Right ventricle myocardium inferior (tissue), 1 donor: ENCODE data around the gene LY6G5C. TPM values are rescaled to one million over a fixed set of nuclear protein-coding genes. Genes with fewer than 3 reads are reported as not detected.
"Not testable (repeated sequence)": the region's sequence is repeated elsewhere in the genome, so short reads cannot be mapped to it uniquely, and the experiment has no call there.

ENCODE experiments used
- ATAC-seq: fragments of 200-7000 bp; cut with Tn5 transposase; one replicate; pipeline ENCODE4 v1.9.1; 2020; ENCODE audit warnings: mild to moderate bottlenecking, moderate library complexity
- DNase-seq: peaks from one replicate; pipeline ENCODE4 v3.0.0; 2021; ENCODE audit errors: missing footprints
- intact Hi-C: fragments of 100-400 bp; cut with DNase I; formaldehyde crosslinking; loops from one replicate; pipeline ENCODE4 v1.11.0; 2022
- total RNA-seq: library from RNA; stranded (reverse); fragmentation: NEBNext Ultra II Directional; extraction: Animal tissue kit (Norgen Biotek cat#: 25700); gene quantifications from one replicate; pipeline ENCODE4 v1.2.1, GENCODE V29; 2021
- donor health status: DM: no; HTN: yes; CAD: no; lungs with severe emphysema.

The LY6G5C gene
- total RNA-seq, 1 donor from 2014 or later = 1.5 TPM

- DNase-seq = no peak
- ATAC-seq = no peak
- intact Hi-C loops = no loop called here
Observed at GRCh38 chr6:31718265-31718664, 37.4 kb upstream of the LY6G5C start.

- intact Hi-C loops = no loop called here
- peak; percentile 44 for DNase-seq
- no peak for ATAC-seq
Observed at GRCh38 chr6:31717499-31718222, 36.8 kb upstream of the LY6G5C start.

- no peak for DNase-seq
- intact Hi-C loops = no loop called here
- ATAC-seq = no peak
Observed at GRCh38 chr6:31715022-31715958, 34.4 kb upstream of the LY6G5C start, which contains the start of gene LY6G6D. Gene LY6G6D (plus strand): TSS chr6:31715348. CDS start chr6:31715356, 8 bp downstream.

GRCh38 chr6:31713991-31714684 lies 33.3 kb upstream of the LY6G5C start:
- ATAC-seq (no peak), DNase-seq (no peak)
- intact Hi-C loops = no loop called here

GRCh38 chr6:31713465-31713864 lies 32.6 kb upstream of the LY6G5C start:
- ATAC-seq (no peak), DNase-seq (no peak)
- intact Hi-C loops = no loop called here

GRCh38 chr6:31712296-31712695 lies 31.4 kb upstream of the LY6G5C start:
- DNase-seq (no peak), ATAC-seq (peak; percentile 59)
- intact Hi-C loops = no loop called here

- intact Hi-C loops = no loop called here
- no peak for ATAC-seq
- no peak for DNase-seq
Observed at GRCh38 chr6:31711233-31711632, 30.4 kb upstream of the LY6G5C start.

- DNase-seq (no peak), ATAC-seq (no peak)
- intact Hi-C loops = no loop called here
Observed at GRCh38 chr6:31710523-31711219, 29.8 kb upstream of the LY6G5C start.

GRCh38 chr6:31709157-31709556 lies 28.3 kb upstream of the LY6G5C start:
- DNase-seq, intact Hi-C loops, ATAC-seq: not testable (repeated sequence)

GRCh38 chr6:31708224-31708623 lies 27.4 kb upstream of the LY6G5C start:
- ATAC-seq (no peak), DNase-seq (no peak)
- intact Hi-C loops = no loop called here

GRCh38 chr6:31707701-31708100 lies 26.8 kb upstream of the LY6G5C start:
- intact Hi-C loops = no loop called here
- no peak for DNase-seq
- ATAC-seq = no peak

GRCh38 chr6:31706599-31706998 lies 25.7 kb upstream of the LY6G5C start, which contains the start of gene LY6G6F:
Gene LY6G6F (plus strand): TSS chr6:31706866. CDS start chr6:31706907, 41 bp downstream.
- DNase-seq (no peak), ATAC-seq (no peak)
- intact Hi-C loops = no loop called here

GRCh38 chr6:31705931-31706330 lies 25.1 kb upstream of the LY6G5C start:
- no peak for DNase-seq
- no peak for ATAC-seq
- intact Hi-C loops = no loop called here

- peak; percentile 98 for ATAC-seq
- intact Hi-C loops = loop anchor here (2.0 to 5.0 kb wide), 3 partner anchors 28 to 81 kb away; partner anchors contain the start of genes CSNK2B and PRRC2A
- peak; percentile 100 for DNase-seq
Observed at GRCh38 chr6:31702819-31703716, 22.2 kb upstream of the LY6G5C start, which contains the start of gene ABHD16A. Gene ABHD16A (minus strand): TSS chr6:31703324. CDS start chr6:31703281, 43 bp downstream.

GRCh38 chr6:31702405-31702818 lies 21.5 kb upstream of the LY6G5C start:
- ATAC-seq (peak; percentile 9), DNase-seq (no peak)
- intact Hi-C loops = loop anchor here (2.0 to 5.0 kb wide), 3 partner anchors 28 to 80 kb away; partner anchors contain the start of genes CSNK2B and PRRC2A

- no peak for ATAC-seq
- intact Hi-C loops = loop anchor here (2.0 to 5.0 kb wide), 3 partner anchors 29 to 80 kb away; partner anchors contain the start of genes CSNK2B and PRRC2A
- no peak for DNase-seq
Observed at GRCh38 chr6:31701666-31702404, 21.0 kb upstream of the LY6G5C start.
